SH-SY5Y (cell line): ENCODE results near the gene FAM209A.

Source experiments
- GATA2 ChIP-seq: IDR thresholded peaks from 2 replicates; pipeline ENCODE4 v1.6.1; 2011; ENCODE audit warnings: mild to moderate bottlenecking, low read depth, low read length
- GATA3 ChIP-seq: IDR thresholded peaks from 2 replicates; pipeline ENCODE4 v1.6.1; 2011; ENCODE audit warnings: low read depth, mild to moderate bottlenecking, low read length, moderate library complexity

The FAM209A gene

DNA sequence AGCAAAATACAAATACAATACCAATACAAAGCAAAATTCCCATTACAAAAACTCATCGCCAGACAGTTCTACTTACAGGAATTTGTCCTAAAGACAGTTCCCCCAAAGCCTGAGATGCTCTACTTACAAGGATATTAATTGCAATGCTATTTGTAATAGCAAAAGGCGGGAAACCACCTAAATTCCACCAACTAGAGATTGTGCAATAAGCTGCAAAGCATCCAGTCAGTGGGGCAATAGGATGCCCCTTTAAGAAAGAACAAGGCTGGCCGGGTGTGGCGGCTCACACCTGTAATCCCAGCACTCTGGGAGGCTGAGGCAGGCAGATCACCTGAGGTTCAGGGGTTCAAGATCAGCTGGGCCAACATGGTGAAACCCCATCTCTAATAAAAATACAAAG, 47.6 kb downstream of the FAM209A start:
- TF ChIP-seq GATA2 = no peak
- TF ChIP-seq GATA3 = no peak

DNA sequence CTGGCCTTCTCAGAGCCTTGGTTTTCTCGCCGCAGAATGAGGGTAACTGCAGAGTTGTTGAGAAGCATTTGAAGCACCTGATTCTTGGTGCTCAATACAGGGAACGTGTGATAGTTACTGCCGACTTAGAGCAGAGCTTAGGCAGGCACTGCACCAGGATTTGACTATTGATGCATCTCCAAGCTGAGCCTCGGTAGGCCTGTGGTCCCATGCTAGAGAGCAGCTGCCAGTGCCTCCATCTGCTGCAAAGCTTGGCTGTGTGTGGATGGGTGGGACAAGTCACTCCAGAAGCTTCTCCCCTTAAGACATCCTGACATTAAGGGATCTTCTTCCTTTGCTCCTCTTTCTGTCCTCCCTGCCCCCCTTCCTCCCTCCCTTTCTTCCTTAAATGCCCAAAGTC, 49.4 kb downstream of the FAM209A start:
- TF ChIP-seq GATA2 = no peak
- no peak for TF ChIP-seq GATA3

DNA sequence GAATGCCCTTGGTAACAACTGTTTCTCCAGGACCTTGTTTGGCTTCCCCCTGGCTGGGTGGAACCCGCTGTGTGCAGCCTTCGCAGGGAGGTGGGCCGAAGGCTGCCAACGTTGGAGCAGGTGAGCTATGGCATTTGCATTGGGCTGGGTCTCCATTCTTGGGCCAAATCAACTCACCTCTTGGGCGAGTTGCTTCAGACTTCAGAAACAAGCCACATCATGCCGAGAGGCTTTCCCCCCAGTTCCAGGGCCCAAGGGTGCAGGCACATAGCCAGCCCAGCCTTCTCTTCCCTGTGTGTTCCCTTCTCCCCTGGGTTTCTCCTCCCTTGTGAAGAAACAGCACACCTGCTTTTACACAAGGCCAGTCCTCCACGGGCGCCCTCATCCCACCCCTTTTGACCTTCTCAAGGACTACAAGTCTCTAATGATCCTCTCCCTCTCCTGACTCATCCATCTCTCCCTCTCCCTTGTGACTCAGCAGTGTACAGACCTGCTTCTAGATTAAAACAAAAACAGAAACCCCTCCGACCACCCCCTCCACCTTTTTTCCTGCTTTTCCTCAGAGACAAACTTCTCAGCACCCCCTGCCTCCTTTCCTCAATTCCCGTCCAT, 50.1 kb downstream of the FAM209A start:
- TF ChIP-seq GATA3 = no peak
- no peak for TF ChIP-seq GATA2

DNA sequence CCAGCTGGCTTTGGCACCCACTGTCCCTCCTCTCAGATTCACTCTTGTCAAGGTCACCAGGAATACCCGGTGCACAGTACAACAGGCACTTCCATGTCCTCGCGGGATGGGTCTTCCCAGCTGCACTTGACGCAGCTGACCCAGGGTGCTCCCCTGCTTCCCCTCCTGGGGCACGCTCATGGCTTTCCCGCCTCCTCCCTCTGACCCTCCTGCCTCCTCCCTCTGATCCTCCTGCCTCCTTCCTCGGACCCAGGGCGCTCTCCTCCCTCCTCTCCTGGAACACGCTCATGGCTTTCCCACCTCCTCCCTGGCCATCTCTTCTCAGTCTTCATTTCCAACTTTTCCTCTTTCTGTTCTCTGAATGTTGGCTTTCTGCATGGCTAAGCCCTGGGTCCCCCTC, 50.6 kb downstream of the FAM209A start:
- TF ChIP-seq GATA3 (no peak), GATA2 (no peak)
